A673 (cell line): ENCODE data around the gene DSCAML1. TPM values are rescaled to one million over a fixed set of nuclear protein-coding genes. Genes with fewer than 3 reads are reported as not detected.

Source experiments
- BruUV-seq: library from RNA; stranded (reverse); fragments of 400-500 nt; replicated peaks from 2 replicates; lab custom pipeline; 2021; lab: Mats Ljungman, UMichigan
- CTCF ChIA-PET: fragments of 300-600 bp; sonication (Branson Sonifier 250); formaldehyde crosslinking; loops from one replicate; lab custom pipeline; 2022; ENCODE audit warnings: antibody characterized with exemption; lab: Charles Lee
- POLR2A ChIA-PET: fragments of 300-600 bp; sonication (Branson Sonifier 250); formaldehyde crosslinking; loops from one replicate; lab custom pipeline; 2022; ENCODE audit warnings: antibody characterized with exemption; ENCODE audit not compliant: low non-redundant PET; lab: Charles Lee
- DNase-seq: peaks from one replicate; pipeline ENCODE4 v3.0.0-alpha.2; 2015; ENCODE audit warnings: low spot score
- H3K27ac ChIP-seq: fragments of 200-600 bp; sonication (generic); 2 replicates; pipeline ENCODE4 v1.5.1; 2016; ENCODE audit warnings: mixed run types, low read depth, mild to moderate bottlenecking, mixed read lengths, antibody characterized with exemption, low read length; ENCODE audit not compliant: poor library complexity, severe bottlenecking
- H3K27me3 ChIP-seq: fragments of 200-600 bp; sonication (generic); replicated peaks from 2 replicates; pipeline ENCODE4 v1.6.1; 2017; ENCODE audit warnings: mixed run types, low read depth, mild to moderate bottlenecking, mixed read lengths, antibody characterized with exemption, low read length; ENCODE audit not compliant: insufficient read depth, poor library complexity
- H3K36me3 ChIP-seq: fragments of 200-600 bp; sonication (generic); 2 replicates; pipeline ENCODE4 v1.6.1; 2016; ENCODE audit warnings: mixed run types, mild to moderate bottlenecking, mixed read lengths, antibody characterized with exemption, low read length; ENCODE audit not compliant: insufficient read depth, poor library complexity, severe bottlenecking
- H3K4me1 ChIP-seq: fragments of 200-600 bp; sonication (generic); 2 replicates; pipeline ENCODE4 v1.6.1; 2017; ENCODE audit warnings: mixed run types, mild to moderate bottlenecking, mixed read lengths, antibody characterized with exemption, low read length; ENCODE audit not compliant: insufficient read depth, poor library complexity, severe bottlenecking
- H3K4me3 ChIP-seq: fragments of 200-600 bp; sonication (generic); 2 replicates; pipeline ENCODE4 v1.5.1; 2016; ENCODE audit warnings: low read depth, mixed run types, mild to moderate bottlenecking, mixed read lengths, low read length; ENCODE audit not compliant: poor library complexity, severe bottlenecking
- H3K9me3 ChIP-seq: fragments of 200-600 bp; sonication (generic); 2 replicates; pipeline ENCODE4 v1.6.1; 2016; ENCODE audit warnings: mixed run types, low read depth, mild to moderate bottlenecking, mixed read lengths, antibody characterized with exemption, low read length; ENCODE audit not compliant: poor library complexity, severe bottlenecking
- CTCF ChIP-seq: fragments of 300-800, 200-600 bp; sonication (generic); conservative IDR thresholded peaks from 2 replicates; pipeline ENCODE4 v1.5.1; 2017; ENCODE audit warnings: low read depth, mild to moderate bottlenecking, antibody characterized with exemption, low read length, moderate library complexity, mixed read lengths
- EZH2 ChIP-seq: fragments of 200-600 bp; sonication (generic); IDR thresholded peaks from 2 replicates; pipeline ENCODE4 v1.6.1; 2017; ENCODE audit warnings: borderline replicate concordance, low read depth, mild to moderate bottlenecking, mixed read lengths, antibody characterized with exemption, low read length; ENCODE audit not compliant: poor library complexity, severe bottlenecking
- intact Hi-C: fragments of 100-400 bp; cut with micrococcal nuclease; formaldehyde crosslinking; loops from one replicate; pipeline ENCODE4 v1.10.0; 2022; ENCODE audit not compliant: unreplicated experiment
- total RNA-seq: library from RNA; stranded (reverse); gene quantifications from 2 replicates; pipeline ENCODE4 v1.2.3, GENCODE V29; 2021

The DSCAML1 gene
- total RNA-seq, 1 experiment from 2014 or later: not detected

GRCh38 chr11:117541211-117541610 is 255.8 kb downstream of the DSCAML1 start:
- ChIA-PET CTCF (no interaction called here), POLR2A (no interaction called here)
- no peak overlapping the region for H3K27ac ChIP-seq
- H3K27me3 ChIP-seq: peaks cover 3% of the 10 kb centered on the region
- H3K4me1 ChIP-seq: peaks cover 1% of the 10 kb centered on the region
- intact Hi-C loops: no loop called here
- H3K9me3 ChIP-seq: no peaks in the 10 kb centered on the region
- H3K36me3 ChIP-seq: no peaks in the 10 kb centered on the region
- DNase-seq: no peak
- no peak overlapping the region for H3K4me3 ChIP-seq
- no peak for TF ChIP-seq EZH2
- no peak for TF ChIP-seq CTCF
- no TSS peak for BruUV-seq

- no peaks in the 10 kb centered on the region for H3K9me3 ChIP-seq
- no peak for DNase-seq
- peaks cover 20% of the 10 kb centered on the region for H3K27me3 ChIP-seq
- intact Hi-C loops: no loop called here
- H3K27ac ChIP-seq: no peak overlapping the region
- H3K4me1 ChIP-seq: no peaks in the 10 kb centered on the region
- POLR2A ChIA-PET: no interaction called here
- no TSS peak for BruUV-seq
- no peaks in the 10 kb centered on the region for H3K36me3 ChIP-seq
- CTCF ChIA-PET: no interaction called here
- TF ChIP-seq CTCF (no peak), EZH2 (no peak)
- no peak overlapping the region for H3K4me3 ChIP-seq
Observed at GRCh38 chr11:117538263-117539135, 258.5 kb downstream of the DSCAML1 start.

- intact Hi-C loops: no loop called here
- H3K27ac ChIP-seq: no peak overlapping the region
- H3K9me3 ChIP-seq: no peaks in the 10 kb centered on the region
- ChIA-PET CTCF (no interaction called here), POLR2A (no interaction called here)
- DNase-seq: no peak
- H3K36me3 ChIP-seq: no peaks in the 10 kb centered on the region
- H3K4me1 ChIP-seq: no peaks in the 10 kb centered on the region
- peaks cover 25% of the 10 kb centered on the region for H3K27me3 ChIP-seq
- TF ChIP-seq CTCF (no peak), EZH2 (no peak)
- no peak overlapping the region for H3K4me3 ChIP-seq
- no TSS peak for BruUV-seq
Observed at GRCh38 chr11:117535850-117536411, 261.1 kb downstream of the DSCAML1 start.
